H1 (cell line): ENCODE measurements around the gene IRF4. TPM values are rescaled to one million over a fixed set of nuclear protein-coding genes. Genes with fewer than 3 reads are reported as not detected.

Source experiments
- CTCF ChIA-PET: fragments of 300-600 bp; sonication (Branson Sonifier 250); formaldehyde crosslinking; loops from one replicate; lab custom pipeline; 2021; ENCODE audit not compliant: partially characterized antibody; lab: Charles Lee
- POLR2A ChIA-PET: fragments of 300-600 bp; sonication (Branson Sonifier 250); formaldehyde crosslinking; loops from one replicate; lab custom pipeline; 2021; ENCODE audit warnings: inconsistent platforms; ENCODE audit not compliant: partially characterized antibody; lab: Charles Lee
- DNase-seq, 2 experiments: peaks; one replicate each; pipeline versions ENCODE4 v3.0.0 to v3.0.0-alpha.2; 2010 to 2022; ENCODE audit warnings: low spot score in 2 of 2, low read depth in 1 of 2, mixed read lengths in 1 of 2
- FAIRE-seq: peaks from 2 replicates; lab custom pipeline; 2011; peaks lifted over from hg19 to GRCh38; lab: Jason Lieb, UNC
- H2AFZ ChIP-seq: 2 replicates; pipeline ENCODE4 v1.8.1; 2012; ENCODE audit warnings: low read length, inconsistent platforms
- H2AK5ac ChIP-seq: 2 replicates; pipeline ENCODE4 v1.6.1; 2013; ENCODE audit warnings: low read depth, low read length
- H2BK120ac ChIP-seq: replicated peaks from 2 replicates; pipeline ENCODE3; 2013; ENCODE audit warnings: low read depth, low read length, inconsistent platforms
- H2BK12ac ChIP-seq: 2 replicates; pipeline ENCODE4 v1.6.1; 2013; ENCODE audit warnings: low read depth, low read length
- H2BK15ac ChIP-seq: 2 replicates; pipeline ENCODE4 v1.6.1; 2013; ENCODE audit warnings: low read length
- H2BK20ac ChIP-seq: 2 replicates; pipeline ENCODE4 v1.6.1; 2013; ENCODE audit warnings: low read length
- H2BK5ac ChIP-seq: 2 replicates; pipeline ENCODE4 v1.6.1; 2013; ENCODE audit warnings: low read depth, low read length
- H3K14ac ChIP-seq: 2 replicates; pipeline ENCODE4 v1.6.1; 2013; ENCODE audit warnings: inconsistent platforms; ENCODE audit not compliant: insufficient read length
- H3K18ac ChIP-seq: 2 replicates; pipeline ENCODE4 v1.6.1; 2013; ENCODE audit warnings: low read length; ENCODE audit errors: extremely low read depth
- H3K23ac ChIP-seq: 2 replicates; pipeline ENCODE4 v1.6.1; 2013; ENCODE audit warnings: inconsistent platforms; ENCODE audit not compliant: insufficient read length
- H3K23me2 ChIP-seq: 2 replicates; pipeline ENCODE4 v1.6.1; 2013; ENCODE audit warnings: low read depth, low read length
- H3K27ac ChIP-seq: 2 replicates; pipeline ENCODE4 v1.6.1; 2011; ENCODE audit warnings: low read depth, low read length, inconsistent platforms
- H3K27me3 ChIP-seq, 4 experiments: replicated peaks in 1 of 4; 1 replicate in 1 of 4; 2 replicates in 3 of 4; pipeline versions ENCODE4 v1.6.1 to v1.8.1; 2011 to 2013; ENCODE audit warnings: low read length in 3 of 4, mild to moderate bottlenecking in 3 of 4, inconsistent platforms in 2 of 4, mixed read lengths in 2 of 4, moderate library complexity in 1 of 4; ENCODE audit not compliant: control insufficient read depth in 3 of 4, insufficient read depth in 3 of 4; ENCODE audit errors: extremely low read depth in 1 of 4
- H3K36me3 ChIP-seq, 4 experiments: 2 replicates each; pipeline versions ENCODE4 v1.6.1 to v1.8.1; 2011 to 2013; ENCODE audit warnings: mild to moderate bottlenecking in 4 of 4, low read length in 3 of 4, moderate library complexity in 2 of 4, control low read depth in 1 of 4, inconsistent platforms in 1 of 4; ENCODE audit not compliant: insufficient read depth in 4 of 4, control insufficient read depth in 2 of 4
- H3K4ac ChIP-seq: replicated peaks from 2 replicates; pipeline ENCODE3; 2013; ENCODE audit warnings: low read length, low read depth, mixed read lengths, inconsistent platforms; ENCODE audit not compliant: insufficient read length
- H3K4me1 ChIP-seq, 4 experiments: replicated peaks in 1 of 4; 1 replicate in 1 of 4; 2 replicates in 3 of 4; pipeline versions ENCODE4 v1.6.1 to v1.8.1; 2011 to 2013; ENCODE audit warnings: low read length in 3 of 4, inconsistent platforms in 2 of 4, mixed read lengths in 1 of 4; ENCODE audit not compliant: insufficient read depth in 4 of 4, control insufficient read depth in 3 of 4
- H3K4me2 ChIP-seq, 2 experiments: 2 replicates each; pipeline versions ENCODE4 v1.6.1 to v1.8.1; 2011 to 2013; ENCODE audit warnings: low read depth in 2 of 2, low read length in 2 of 2, control low read depth in 1 of 2, inconsistent platforms in 1 of 2, mild to moderate bottlenecking in 1 of 2; ENCODE audit not compliant: insufficient read depth in 1 of 2
- H3K4me3 ChIP-seq, 4 experiments: fragments of 200-600, 300-600 bp in 1 of 4; sonication (generic), shearing (Covaris generic), sonication (Bioruptor Twin) in 1 of 4; 2 replicates each; pipeline versions ENCODE4 v1.5.1 to v1.8.1; 2011 to 2016; ENCODE audit warnings: low read length in 4 of 4, low read depth in 3 of 4, control low read depth in 2 of 4, inconsistent platforms in 2 of 4, mild to moderate bottlenecking in 2 of 4, mixed read lengths in 1 of 4, moderate library complexity in 1 of 4; ENCODE audit not compliant: insufficient read depth in 2 of 4; ENCODE audit errors: extremely low read depth in 1 of 4
- H3K56ac ChIP-seq: replicated peaks from 2 replicates; pipeline ENCODE3; 2013; ENCODE audit warnings: low read depth, mild to moderate bottlenecking, mixed read lengths, low read length, inconsistent platforms; ENCODE audit not compliant: insufficient read length
- H3K79me1 ChIP-seq: 2 replicates; pipeline ENCODE4 v1.6.1; 2013; ENCODE audit warnings: low read depth, low read length, control low read depth
- H3K79me2 ChIP-seq, 2 experiments: 2 replicates each; pipeline versions ENCODE4 v1.6.1 to v1.8.1; 2012 to 2013; ENCODE audit warnings: low read length in 2 of 2, mild to moderate bottlenecking in 2 of 2, inconsistent platforms in 1 of 2; ENCODE audit not compliant: insufficient read depth in 2 of 2, control insufficient read depth in 1 of 2
- H3K9ac ChIP-seq, 4 experiments: replicated peaks in 1 of 4; 1 replicate in 1 of 4; 2 replicates in 3 of 4; pipeline versions ENCODE4 v1.6.1 to v1.8.1; 2011 to 2013; ENCODE audit warnings: low read depth in 3 of 4, low read length in 3 of 4, control low read depth in 2 of 4, mild to moderate bottlenecking in 2 of 4, moderate library complexity in 2 of 4, inconsistent platforms in 1 of 4; ENCODE audit errors: extremely low read depth in 1 of 4
- H3K9me3 ChIP-seq, 2 experiments: 2 replicates each; pipeline versions ENCODE4 v1.6.1 to v1.8.1; 2012 to 2013; ENCODE audit warnings: mild to moderate bottlenecking in 2 of 2, moderate library complexity in 2 of 2, control low read depth in 1 of 2, inconsistent platforms in 1 of 2, low read depth in 1 of 2, low read length in 1 of 2, mixed read lengths in 1 of 2; ENCODE audit not compliant: insufficient read depth in 2 of 2
- H4K20me1 ChIP-seq, 2 experiments: replicated peaks in 1 of 2; 2 replicates each; pipeline versions ENCODE3 to v1.8.1; 2011 to 2013; ENCODE audit warnings: inconsistent platforms in 2 of 2, low read length in 2 of 2, mild to moderate bottlenecking in 1 of 2; ENCODE audit not compliant: insufficient read depth in 2 of 2, control insufficient read depth in 1 of 2
- H4K5ac ChIP-seq: 2 replicates; pipeline ENCODE4 v1.6.1; 2013; ENCODE audit warnings: low read length, low read depth, mixed read lengths, inconsistent platforms; ENCODE audit not compliant: insufficient read length
- H4K8ac ChIP-seq: 2 replicates; pipeline ENCODE4 v1.8.0; 2013; ENCODE audit warnings: mild to moderate bottlenecking, moderate library complexity, low read length, inconsistent platforms; ENCODE audit not compliant: insufficient read depth; ENCODE audit errors: extremely low read depth
- H4K91ac ChIP-seq: replicated peaks from 2 replicates; pipeline ENCODE3; 2013; ENCODE audit warnings: low read length, mixed read lengths, inconsistent platforms; ENCODE audit not compliant: insufficient read length
- BACH1 ChIP-seq: IDR thresholded peaks from 2 replicates; pipeline ENCODE4 v1.6.1; 2012; ENCODE audit warnings: low read length, improper control_type of control experiment
- CBX5 ChIP-seq: fragments of 300-800, 300-1000 bp; sonication (generic); IDR thresholded peaks from 2 replicates; pipeline ENCODE4 v1.7.1; 2016; ENCODE audit warnings: antibody characterized with exemption, low read length, low read depth
- CEBPB ChIP-seq: IDR thresholded peaks from 2 replicates; pipeline ENCODE4 v1.6.1; 2012; ENCODE audit warnings: low read depth, low read length
- CREB1 ChIP-seq: IDR thresholded peaks from 2 replicates; pipeline ENCODE4 v1.6.1; 2012; ENCODE audit warnings: inconsistent platforms
- CTBP2 ChIP-seq: IDR thresholded peaks from 2 replicates; pipeline ENCODE4 v1.7.0; 2011; ENCODE audit warnings: borderline replicate concordance, mild to moderate bottlenecking, moderate library complexity, mixed read lengths, low read length; ENCODE audit not compliant: insufficient read depth, insufficient read length
- EGR1 ChIP-seq: IDR thresholded peaks from 2 replicates; pipeline ENCODE4 v1.6.1; 2011; ENCODE audit warnings: low read depth, low read length, borderline replicate concordance
- KDM1A ChIP-seq: fragments of 200-600, 300-600 bp; sonication (generic); IDR thresholded peaks from 2 replicates; pipeline ENCODE4 v1.7.1; 2016; ENCODE audit warnings: mild to moderate bottlenecking, low read length, borderline replicate concordance
- KDM4A ChIP-seq: IDR thresholded peaks from one replicate; pipeline ENCODE4 v1.7.1; 2012; ENCODE audit warnings: low read depth, mild to moderate bottlenecking, moderate library complexity, low read length, inconsistent platforms; ENCODE audit not compliant: severe bottlenecking
- PHF8 ChIP-seq: fragments of 200-600 bp; sonication (generic); conservative IDR thresholded peaks from 2 replicates; pipeline ENCODE4 v1.7.1; 2012; ENCODE audit warnings: low read depth, mild to moderate bottlenecking, inconsistent platforms, low read length, moderate library complexity
- RAD21 ChIP-seq, 2 experiments: IDR thresholded peaks in 1 of 2; conservative IDR thresholded peaks in 1 of 2; 2 replicates each; pipeline ENCODE4 v1.6.1; 2011; ENCODE audit warnings: low read depth in 2 of 2, low read length in 2 of 2, improper control_type of control experiment in 1 of 2, inconsistent platforms in 1 of 2, mild to moderate bottlenecking in 1 of 2, moderate library complexity in 1 of 2
- SP2 ChIP-seq: IDR thresholded peaks from 2 replicates; pipeline ENCODE4 v1.6.1; 2012; ENCODE audit warnings: mild to moderate bottlenecking, low read length, inconsistent platforms
- SP4 ChIP-seq: IDR thresholded peaks from 2 replicates; pipeline ENCODE4 v1.6.1; 2012; ENCODE audit warnings: low read length, inconsistent platforms
- SUZ12 ChIP-seq: fragments of 200-600 bp; sonication (generic); IDR thresholded peaks from 2 replicates; pipeline ENCODE4 v1.6.1; 2012; ENCODE audit warnings: mild to moderate bottlenecking, inconsistent platforms, low read length, moderate library complexity, mixed read lengths
- TEAD4 ChIP-seq: IDR thresholded peaks from 2 replicates; pipeline ENCODE4 v1.6.1; 2012; ENCODE audit warnings: low read depth, low read length, inconsistent platforms, mixed read lengths
- whole genome bisulfite sequencing, 2 experiments: shearing (Covaris generic) in 1 of 2; methylation state at CpG; one replicate each; pipeline versions ENCODE4 v1.1.6 to v1.1.7; 2013 to 2015; ENCODE audit warnings: low lambda C conversion rate in 2 of 2, mixed read lengths in 2 of 2, inconsistent platforms in 1 of 2, low coverage in 1 of 2, missing lambda C conversion rate in 1 of 2; ENCODE audit not compliant: insufficient replicate concordance in 2 of 2, insufficient coverage in 1 of 2, insufficient read length in 1 of 2; ENCODE audit errors: extremely low coverage in 1 of 2, missing lambda C conversion rate in 1 of 2; 5-methylcytosine and 5-hydroxymethylcytosine counted together
- polyA plus RNA-seq, 7 experiments: library from polyadenylated mRNA; depleted of rRNA in 3 of 7; stranded (reverse) in 5 of 7; unstranded in 2 of 7; fragments of >200 nt in 5 of 7; fragments of 200-250 nt in 2 of 7; gene quantifications; 1 replicate in 5 of 7; 2 replicates in 1 of 7; 4 replicates in 1 of 7; pipeline versions ENCODE4 v1.2.1 to v1.2.3, GENCODE V29; 2011 to 2013; ENCODE audit warnings: missing spikeins in 2 of 7, mixed read lengths in 2 of 7
- total RNA-seq: library from RNA; stranded (reverse); fragmentation: NEBNext Ultra II Directional; extraction: Animal tissue kit (Norgen Biotek cat#: 25700); gene quantifications from 2 replicates; pipeline ENCODE4 v1.2.1, GENCODE V29; 2021

IRF4 gene
- total and polyA plus RNA-seq, 2 of the 8 experiments (the other 6 are each of a cell fraction or from before 2014, with no cell fraction given): 0.77 to 2.1 TPM

DNA sequence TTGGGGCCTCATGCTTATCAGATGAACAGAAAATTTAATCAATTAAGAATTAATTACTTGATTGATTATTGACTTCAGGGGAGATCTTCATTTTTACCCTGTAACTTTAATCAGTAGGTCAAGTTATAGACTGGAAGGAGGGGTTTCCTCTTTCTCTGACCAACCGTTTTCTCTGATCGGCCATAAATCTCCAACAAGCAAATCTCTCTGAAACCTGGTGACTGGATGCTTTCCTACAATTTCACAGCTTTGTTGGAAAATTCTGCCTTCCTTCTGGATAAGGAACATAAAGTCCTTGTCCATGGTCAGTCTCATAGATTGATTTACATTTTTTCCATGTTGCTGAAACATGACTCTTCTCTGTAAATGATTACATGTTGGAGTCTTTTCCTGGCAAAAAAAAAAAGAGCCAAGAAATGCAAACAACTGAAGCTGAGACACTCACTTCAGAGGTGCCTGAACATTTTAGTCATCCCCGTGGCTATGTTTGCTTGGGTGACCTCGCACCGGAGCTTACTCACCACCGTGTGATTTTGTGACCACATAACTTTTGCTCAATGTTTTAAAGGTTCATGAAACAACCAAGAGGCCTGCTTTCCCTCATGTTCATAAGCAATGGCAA is 31.0 kb downstream of the IRF4 start:
- Histone ChIP-seq H2BK15ac (no peak overlapping the region), H3K4me2 (no peak overlapping the region), H2AFZ (no peak overlapping the region), H3K79me2 (no peaks in the 10 kb centered on the region), H3K18ac (no peak overlapping the region), H2BK120ac (no peak overlapping the region), H3K4ac (no peak overlapping the region), H3K27me3 (no peaks in the 10 kb centered on the region), H2BK5ac (no peak overlapping the region), H4K5ac (no peak overlapping the region), H3K56ac (no peak overlapping the region), H3K4me1 (no peaks in the 10 kb centered on the region), H2AK5ac (no peak overlapping the region), H3K23me2 (no peaks in the 10 kb centered on the region), H4K91ac (no peak overlapping the region), H2BK12ac (no peak overlapping the region), H3K23ac (no peak overlapping the region), H3K9ac (no peak overlapping the region), H3K36me3 (no peaks in the 10 kb centered on the region), H3K27ac (no peak overlapping the region), H4K8ac (no peak overlapping the region), H3K79me1 (no peaks in the 10 kb centered on the region), H3K14ac (no peak overlapping the region), H3K4me3 (no peak overlapping the region), H4K20me1 (no peaks in the 10 kb centered on the region), H2BK20ac (no peak overlapping the region), H3K9me3 (peaks cover 0 to 2% of the 10 kb centered on the region in 2 experiments; a peak in 1 of 4 replicates)
- 92% methylated on average over 6 of the region's 6 CpGs; no CpG with 5 or more reads in 1 of the 2 experiments for WGBS, 2 experiments
- no peak for DNase-seq
- ChIA-PET POLR2A (no interaction called here), CTCF (interaction anchor here (1.6 kb wide), 1 partner anchor 13 kb away, joined by 5 read pairs; no protein-coding TSS in a partner anchor)
- FAIRE-seq: no peak
- TF ChIP-seq KDM4A: no peak
- no peak for TF ChIP-seq SP2
- no peak for TF ChIP-seq TEAD4
- TF ChIP-seq BACH1: no peak
- no peak for TF ChIP-seq EGR1
- TF ChIP-seq CTBP2: no peak
- TF ChIP-seq SUZ12: no peak
- TF ChIP-seq CBX5: no peak
- no peak for TF ChIP-seq CEBPB
- no peak for TF ChIP-seq SP4
- TF ChIP-seq CREB1: no peak
- no peak for TF ChIP-seq PHF8
- TF ChIP-seq KDM1A: no peak
- TF ChIP-seq RAD21 (IDR thresholded peaks at IDR 0.05 in 1 of 2, conservative IDR thresholded peaks at IDR 0.05 in 1 of 2; ENCODE audit: low read depth in 2 of 2, low read length in 2 of 2): no peak
